K562 (cell line): ENCODE results near the gene OXNAD1. TPM values are rescaled to one million over a fixed set of nuclear protein-coding genes. Genes with fewer than 3 reads are reported as not detected.

Experiments
- ATF3 ChIP-seq, 2 experiments: fragments of 450-650 bp in 1 of 2; sonication (generic) in 1 of 2; formaldehyde crosslinking in 1 of 2; IDR thresholded peaks in 1 of 2; conservative IDR thresholded peaks in 1 of 2; 2 replicates each; pipeline versions ENCODE4 v1.6.1 to v1.8.1; 2016 to 2023; ENCODE audit warnings: mild to moderate bottlenecking in 2 of 2, moderate library complexity in 2 of 2, inconsistent platforms in 1 of 2, missing genetic modification reagents in 1 of 2
- CTBP1 ChIP-seq: fragments of 450-650 bp; IDR thresholded peaks from 2 replicates; pipeline ENCODE4 v1.6.1; 2016; ENCODE audit warnings: borderline replicate concordance
- ETV5 ChIP-seq: sonication (generic); formaldehyde crosslinking; IDR thresholded peaks from 2 replicates; pipeline ENCODE4 v1.4.0; 2020; ENCODE audit warnings: low read depth, mild to moderate bottlenecking, missing genetic modification reagents
- POLR2A ChIP-seq: fragments of 450-650 bp; conservative IDR thresholded peaks from 2 replicates; pipeline ENCODE4 v1.6.1; 2016
- POLR2AphosphoS5 ChIP-seq: IDR thresholded peaks from 2 replicates; pipeline ENCODE4 v1.6.1; 2011; ENCODE audit warnings: mild to moderate bottlenecking, low read depth, low read length, moderate library complexity; ENCODE audit not compliant: control insufficient read depth, insufficient read depth
- RERE ChIP-seq: sonication (generic); formaldehyde crosslinking; IDR thresholded peaks from 2 replicates; pipeline ENCODE4 v1.8.0; 2023; ENCODE audit warnings: missing genetic modification reagents, mild to moderate bottlenecking, borderline replicate concordance
- SIN3A ChIP-seq, 2 experiments: fragments of 150-350 bp in 1 of 2; IDR thresholded peaks; 2 replicates each; pipeline ENCODE4 v1.6.1; 2011 to 2016; ENCODE audit warnings: borderline replicate concordance in 2 of 2, low read depth in 2 of 2, low read length in 2 of 2, mild to moderate bottlenecking in 2 of 2, moderate library complexity in 2 of 2; ENCODE audit not compliant: control insufficient read depth in 1 of 2
- SRSF7 ChIP-seq: fragments of 200-400 bp; formaldehyde crosslinking; optimal IDR thresholded peaks from 2 replicates; pipeline ENCODE3; 2017; ENCODE audit warnings: mild to moderate bottlenecking, low read depth, low read length
- TOE1 ChIP-seq, 2 experiments: fragments of 450-650 bp in 1 of 2; sonication (generic) in 1 of 2; formaldehyde crosslinking in 1 of 2; IDR thresholded peaks; 2 replicates each; pipeline versions ENCODE4 v1.7.1 to v1.8.0; 2016 to 2022; ENCODE audit warnings: borderline replicate concordance in 2 of 2, mild to moderate bottlenecking in 2 of 2, antibody characterized with exemption in 1 of 2, inconsistent platforms in 1 of 2, low read depth in 1 of 2, missing genetic modification reagents in 1 of 2, moderate library complexity in 1 of 2
- ZNF444 ChIP-seq: fragments of 250-450 bp; sonication (Bioruptor Pico); IDR thresholded peaks from 2 replicates; pipeline ENCODE4 v1.4.0; 2020; ENCODE audit warnings: mild to moderate bottlenecking, moderate library complexity
- ZNF695 ChIP-seq: fragments of 450-650 bp; formaldehyde crosslinking; IDR thresholded peaks from 2 replicates; pipeline ENCODE4 v1.4.0; 2020; ENCODE audit warnings: mild to moderate bottlenecking, moderate library complexity
- ZNF830 ChIP-seq: fragments of 250-450 bp; sonication (Bioruptor Pico); IDR thresholded peaks from 2 replicates; pipeline ENCODE4 v1.5.0; 2021; ENCODE audit warnings: mild to moderate bottlenecking
- polyA plus RNA-seq, 8 experiments: library from polyadenylated mRNA; depleted of rRNA in 4 of 8; stranded (reverse) in 5 of 8; unstranded in 3 of 8; fragments of >200 nt; fragmentation: Nextera tagmentation in 2 of 8; fragmentation: Illumina TruSeq in 1 of 8; extraction: Ambion mirVana in 2 of 8; extraction: Trizol in 1 of 8; gene quantifications; 2 replicates each; pipeline versions ENCODE4 v1.2.1 to v1.2.3, GENCODE V29; 2011 to 2014; ENCODE audit warnings: inconsistent platforms in 1 of 8, missing spikeins in 1 of 8
- total RNA-seq, 7 experiments: library from RNA; depleted of rRNA in 6 of 7; stranded (reverse); fragments of >200 nt in 6 of 7; fragmentation: Illumina TruSeq in 2 of 7; extraction: Trizol in 2 of 7; gene quantifications; 2 replicates each; pipeline versions ENCODE4 v1.2.1 to v1.2.3, GENCODE V29; 2011 to 2021; ENCODE audit warnings: low replicate concordance in 1 of 7
- TF ChIP-seq, protein P1 (sequence below): fragments of 150-350 bp; IDR thresholded peaks from 2 replicates; pipeline ENCODE4 v1.6.1; 2014; ENCODE audit warnings: low read depth, mild to moderate bottlenecking, low read length, borderline replicate concordance
- TF ChIP-seq, protein P2 (sequence below): fragments of 250-450 bp; sonication (Bioruptor Pico); IDR thresholded peaks from 2 replicates; pipeline ENCODE4 v1.4.0; 2020; ENCODE audit warnings: mild to moderate bottlenecking

The OXNAD1 gene
- total and polyA plus RNA-seq, 9 of the 15 experiments (the other 6 are each of a cell fraction or from before 2014, with no cell fraction given) = 12.8 to 44.4 (median 41.1) TPM

DNA sequence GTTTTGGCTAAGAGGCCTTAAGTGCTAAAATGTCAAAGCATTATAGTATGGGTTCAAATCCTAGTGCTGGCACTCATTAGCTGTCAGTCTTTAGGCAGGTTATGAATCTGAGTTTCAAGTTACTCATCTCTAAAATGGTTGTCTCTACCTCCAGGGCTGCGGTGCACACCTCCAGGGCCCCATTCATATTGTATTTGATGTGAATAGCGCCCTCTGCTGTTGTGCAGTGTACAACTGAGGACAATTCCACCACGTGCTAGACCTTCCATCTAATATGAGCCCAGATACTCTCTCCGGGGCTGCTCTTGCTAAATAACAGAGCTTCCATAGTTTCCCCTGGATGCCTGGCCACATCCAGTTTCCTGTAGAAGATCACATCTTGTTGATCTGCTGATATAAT is 54.3 kb downstream of the OXNAD1 start (continued):
- TF ChIP-seq ATF3 (IDR thresholded peaks at IDR 0.05) (no peak), ATF3 (CRISPR knock-in tag; conservative IDR thresholded peaks at IDR 0.05) (0 out of 2 replicates have a peak, but pooled peaks have one; percentile 28), RERE (no peak), POLR2AphosphoS5 (no peak), CTBP1 (0 out of 2 replicates have a peak, but pooled peaks have one; percentile 13), TOE1 (IDR thresholded peaks at IDR 0.05; ENCODE audit: borderline replicate concordance) (peak; percentile 18; the same call in 1 of the 2 replicates), TOE1 (CRISPR knock-in tag; IDR thresholded peaks at IDR 0.05; ENCODE audit: borderline replicate concordance, low read depth) (no peak), SRSF7 (no peak), ZNF830 (CRISPR knock-in tag) (no peak), ZNF444 (CRISPR knock-in tag) (no peak), POLR2A (no peak), SIN3A (IDR thresholded peaks at IDR 0.05; ENCODE audit: borderline replicate concordance in 2 of 2, control insufficient read depth in 1 of 2, low read depth in 2 of 2, low read length in 2 of 2) (no peak), ZNF695 (CRISPR knock-in tag) (no peak), ETV5 (CRISPR knock-in tag) (no peak)
- TF ChIP-seq, protein P1, sequence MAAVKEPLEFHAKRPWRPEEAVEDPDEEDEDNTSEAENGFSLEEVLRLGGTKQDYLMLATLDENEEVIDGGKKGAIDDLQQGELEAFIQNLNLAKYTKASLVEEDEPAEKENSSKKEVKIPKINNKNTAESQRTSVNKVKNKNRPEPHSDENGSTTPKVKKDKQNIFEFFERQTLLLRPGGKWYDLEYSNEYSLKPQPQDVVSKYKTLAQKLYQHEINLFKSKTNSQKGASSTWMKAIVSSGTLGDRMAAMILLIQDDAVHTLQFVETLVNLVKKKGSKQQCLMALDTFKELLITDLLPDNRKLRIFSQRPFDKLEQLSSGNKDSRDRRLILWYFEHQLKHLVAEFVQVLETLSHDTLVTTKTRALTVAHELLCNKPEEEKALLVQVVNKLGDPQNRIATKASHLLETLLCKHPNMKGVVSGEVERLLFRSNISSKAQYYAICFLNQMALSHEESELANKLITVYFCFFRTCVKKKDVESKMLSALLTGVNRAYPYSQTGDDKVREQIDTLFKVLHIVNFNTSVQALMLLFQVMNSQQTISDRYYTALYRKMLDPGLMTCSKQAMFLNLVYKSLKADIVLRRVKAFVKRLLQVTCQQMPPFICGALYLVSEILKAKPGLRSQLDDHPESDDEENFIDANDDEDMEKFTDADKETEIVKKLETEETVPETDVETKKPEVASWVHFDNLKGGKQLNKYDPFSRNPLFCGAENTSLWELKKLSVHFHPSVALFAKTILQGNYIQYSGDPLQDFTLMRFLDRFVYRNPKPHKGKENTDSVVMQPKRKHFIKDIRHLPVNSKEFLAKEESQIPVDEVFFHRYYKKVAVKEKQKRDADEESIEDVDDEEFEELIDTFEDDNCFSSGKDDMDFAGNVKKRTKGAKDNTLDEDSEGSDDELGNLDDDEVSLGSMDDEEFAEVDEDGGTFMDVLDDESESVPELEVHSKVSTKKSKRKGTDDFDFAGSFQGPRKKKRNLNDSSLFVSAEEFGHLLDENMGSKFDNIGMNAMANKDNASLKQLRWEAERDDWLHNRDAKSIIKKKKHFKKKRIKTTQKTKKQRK = no peak
- TF ChIP-seq, protein P2, sequence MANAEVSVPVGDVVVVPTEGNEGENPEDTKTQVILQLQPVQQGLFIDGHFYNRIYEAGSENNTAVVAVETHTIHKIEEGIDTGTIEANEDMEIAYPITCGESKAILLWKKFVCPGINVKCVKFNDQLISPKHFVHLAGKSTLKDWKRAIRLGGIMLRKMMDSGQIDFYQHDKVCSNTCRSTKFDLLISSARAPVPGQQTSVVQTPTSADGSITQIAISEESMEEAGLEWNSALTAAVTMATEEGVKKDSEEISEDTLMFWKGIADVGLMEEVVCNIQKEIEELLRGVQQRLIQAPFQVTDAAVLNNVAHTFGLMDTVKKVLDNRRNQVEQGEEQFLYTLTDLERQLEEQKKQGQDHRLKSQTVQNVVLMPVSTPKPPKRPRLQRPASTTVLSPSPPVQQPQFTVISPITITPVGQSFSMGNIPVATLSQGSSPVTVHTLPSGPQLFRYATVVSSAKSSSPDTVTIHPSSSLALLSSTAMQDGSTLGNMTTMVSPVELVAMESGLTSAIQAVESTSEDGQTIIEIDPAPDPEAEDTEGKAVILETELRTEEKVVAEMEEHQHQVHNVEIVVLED (CRISPR knock-in tag) = no peak
